HG03460 (cell line): ENCODE data around the gene WNT3A.

Experiments used
- ATAC-seq: cut with Tn5 transposase; IDR thresholded peaks from one replicate; pipeline ENCODE4 v1.9.1; 2021; ENCODE audit not compliant: unreplicated experiment

Gene WNT3A

DNA sequence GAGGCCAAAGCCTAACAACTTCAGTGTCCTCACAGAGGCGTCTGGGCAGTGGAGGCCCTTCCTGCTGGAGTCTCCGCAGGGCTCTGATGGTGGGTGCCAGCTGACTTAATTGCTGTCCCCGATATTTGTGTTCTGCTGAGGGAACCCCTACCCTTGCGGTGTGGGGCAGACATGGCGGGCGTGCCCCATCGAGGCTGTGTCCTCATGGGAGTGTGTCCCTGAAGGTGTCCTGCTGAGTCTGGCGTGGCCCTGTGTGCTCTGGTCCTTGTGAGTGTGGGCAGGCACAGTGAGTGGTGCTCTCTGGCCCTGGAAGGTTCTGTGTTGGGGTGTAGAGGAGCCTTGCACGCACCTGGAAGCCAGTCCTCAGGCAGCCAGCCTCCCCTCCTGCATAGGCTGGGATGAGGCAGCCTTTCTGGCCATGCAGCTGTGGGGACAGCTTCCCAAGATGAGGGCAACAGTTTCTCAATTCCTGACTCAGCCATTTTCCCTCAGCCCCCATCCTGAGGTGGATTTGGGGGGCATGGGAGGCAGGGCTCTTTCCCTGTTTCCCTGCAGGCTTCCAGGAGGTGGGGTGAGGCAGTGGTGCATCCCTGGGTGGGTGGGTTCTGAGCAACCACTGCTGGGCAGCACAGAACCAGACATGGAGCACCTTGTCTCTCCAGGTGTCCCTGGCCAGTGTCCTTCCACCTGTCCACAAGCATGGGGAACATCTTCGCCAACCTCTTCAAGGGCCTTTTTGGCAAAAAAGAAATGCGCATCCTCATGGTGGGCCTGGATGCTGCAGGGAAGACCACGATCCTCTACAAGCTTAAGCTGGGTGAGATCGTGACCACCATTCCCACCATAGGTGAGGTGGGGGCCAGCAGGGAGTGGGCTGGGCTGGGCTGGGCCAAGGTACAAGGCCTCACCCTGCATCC, 89.9 kb downstream of the WNT3A start:
- ATAC-seq = no peak

DNA sequence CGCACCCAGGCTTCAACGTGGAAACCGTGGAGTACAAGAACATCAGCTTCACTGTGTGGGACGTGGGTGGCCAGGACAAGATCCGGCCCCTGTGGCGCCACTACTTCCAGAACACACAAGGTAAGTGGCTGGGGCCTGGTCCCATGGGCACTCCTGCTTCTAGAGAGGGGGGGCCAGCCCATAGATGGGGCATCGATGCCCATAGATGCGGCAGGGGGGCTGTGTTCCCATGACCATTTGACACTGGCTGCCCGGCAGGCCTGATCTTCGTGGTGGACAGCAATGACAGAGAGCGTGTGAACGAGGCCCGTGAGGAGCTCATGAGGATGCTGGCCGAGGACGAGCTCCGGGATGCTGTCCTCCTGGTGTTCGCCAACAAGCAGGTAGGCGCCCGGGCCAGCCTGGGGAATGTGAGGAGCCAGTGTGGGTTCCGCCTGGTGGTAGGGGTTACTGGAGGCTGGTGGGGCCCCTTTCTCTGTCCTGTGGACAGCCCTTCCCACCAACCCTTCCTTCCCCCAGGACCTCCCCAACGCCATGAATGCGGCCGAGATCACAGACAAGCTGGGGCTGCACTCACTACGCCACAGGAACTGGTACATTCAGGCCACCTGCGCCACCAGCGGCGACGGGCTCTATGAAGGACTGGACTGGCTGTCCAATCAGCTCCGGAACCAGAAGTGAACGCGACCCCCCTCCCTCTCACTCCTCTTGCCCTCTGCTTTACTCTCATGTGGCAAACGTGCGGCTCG, 90.7 kb downstream of the WNT3A start:
- ATAC-seq = no peak

DNA sequence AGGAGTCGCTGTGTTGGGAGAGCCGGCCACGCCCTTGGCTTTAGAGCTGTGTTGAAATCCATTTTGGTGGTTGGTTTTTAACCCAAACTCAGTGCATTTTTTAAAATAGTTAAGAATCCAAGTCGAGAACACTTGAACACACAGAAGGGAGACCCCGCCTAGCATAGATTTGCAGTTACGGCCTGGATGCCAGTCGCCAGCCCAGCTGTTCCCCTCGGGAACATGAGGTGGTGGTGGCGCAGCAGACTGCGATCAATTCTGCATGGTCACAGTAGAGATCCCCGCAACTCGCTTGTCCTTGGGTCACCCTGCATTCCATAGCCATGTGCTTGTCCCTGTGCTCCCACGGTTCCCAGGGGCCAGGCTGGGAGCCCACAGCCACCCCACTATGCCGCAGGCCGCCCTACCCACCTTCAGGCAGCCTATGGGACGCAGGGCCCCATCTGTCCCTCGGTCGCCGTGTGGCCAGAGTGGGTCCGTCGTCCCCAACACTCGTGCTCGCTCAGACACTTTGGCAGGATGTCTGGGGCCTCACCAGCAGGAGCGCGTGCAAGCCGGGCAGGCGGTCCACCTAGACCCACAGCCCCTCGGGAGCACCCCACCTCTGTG, 91.6 kb downstream of the WNT3A start:
- ATAC-seq = no peak

DNA sequence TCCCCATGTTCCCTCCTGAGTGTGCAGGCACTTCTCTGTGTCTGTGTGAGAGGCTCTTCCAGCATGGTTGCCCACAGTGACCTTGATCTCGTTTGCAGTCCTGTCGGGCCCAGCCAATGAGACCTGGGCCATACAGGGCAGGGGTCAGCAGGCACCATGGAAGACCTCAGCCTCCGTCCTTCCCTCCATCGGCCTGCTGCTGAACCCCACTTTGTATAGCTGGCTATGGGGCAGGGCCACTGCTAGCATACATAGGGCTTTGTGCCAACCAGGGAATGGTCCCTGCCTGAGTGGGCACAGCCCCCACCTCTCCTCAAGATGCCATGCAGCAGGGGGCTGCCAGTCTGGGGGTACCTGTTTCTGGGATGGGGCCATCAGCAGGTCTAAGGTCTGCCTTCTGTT, 92.5 kb downstream of the WNT3A start:
- ATAC-seq = no peak

DNA sequence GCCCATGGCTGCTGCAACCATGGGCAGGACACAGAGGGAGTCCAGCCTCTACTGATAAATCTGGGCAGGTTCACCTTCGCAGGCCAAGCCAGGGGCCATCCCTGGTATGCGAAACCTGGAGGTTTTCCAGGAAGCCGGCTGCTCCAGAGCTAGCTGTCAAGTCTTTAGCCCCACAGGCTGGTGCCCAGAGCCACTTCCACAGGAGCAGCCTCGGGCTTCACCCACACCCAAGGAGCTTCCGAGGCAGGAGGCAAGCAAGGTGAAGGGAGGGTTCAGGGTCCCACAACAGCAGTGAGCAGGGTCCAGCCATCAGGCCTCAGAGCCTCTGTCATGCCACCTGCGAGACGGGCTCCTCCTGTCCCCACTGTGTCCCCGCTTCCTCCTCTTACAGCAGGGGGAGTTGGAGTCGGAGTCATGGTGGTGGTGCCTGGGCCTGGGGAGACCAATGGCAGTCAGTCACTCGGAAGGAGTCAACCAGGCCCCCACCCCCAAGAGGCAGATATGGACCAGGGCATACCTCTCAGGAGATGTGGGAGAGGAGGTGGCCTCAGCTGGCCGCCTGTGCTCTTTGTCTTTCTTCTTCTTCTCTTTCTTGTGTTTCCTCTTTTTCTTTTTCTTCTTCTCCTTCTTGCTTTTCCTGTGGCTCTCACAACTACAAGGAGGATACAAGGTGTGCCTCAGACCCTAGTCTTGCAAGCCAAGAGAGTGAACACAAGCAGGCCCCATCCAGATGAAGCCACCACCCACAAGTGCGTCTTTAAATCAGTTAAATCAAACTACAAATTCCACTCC, 94.2 kb downstream of the WNT3A start:
- no peak for ATAC-seq

DNA sequence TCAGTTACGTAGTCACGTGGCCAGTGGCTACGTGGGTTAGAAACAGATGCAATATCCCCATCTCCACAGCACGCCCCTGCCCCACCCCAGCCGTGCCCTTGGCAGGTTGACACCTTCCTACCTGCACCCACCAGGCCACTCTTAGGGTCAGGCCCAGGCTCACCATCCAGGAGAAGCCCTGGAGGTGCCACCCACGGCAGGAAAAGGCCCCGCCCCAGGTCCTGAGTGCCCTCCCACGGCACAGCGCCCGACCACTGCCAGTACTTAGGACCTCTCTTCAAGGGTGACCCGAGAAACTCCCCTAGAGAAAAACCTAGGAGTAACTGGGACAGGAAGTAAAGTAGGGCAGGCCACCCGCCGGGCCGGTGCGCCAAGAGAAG, 94.8 kb downstream of the WNT3A start:
- no peak for ATAC-seq

DNA sequence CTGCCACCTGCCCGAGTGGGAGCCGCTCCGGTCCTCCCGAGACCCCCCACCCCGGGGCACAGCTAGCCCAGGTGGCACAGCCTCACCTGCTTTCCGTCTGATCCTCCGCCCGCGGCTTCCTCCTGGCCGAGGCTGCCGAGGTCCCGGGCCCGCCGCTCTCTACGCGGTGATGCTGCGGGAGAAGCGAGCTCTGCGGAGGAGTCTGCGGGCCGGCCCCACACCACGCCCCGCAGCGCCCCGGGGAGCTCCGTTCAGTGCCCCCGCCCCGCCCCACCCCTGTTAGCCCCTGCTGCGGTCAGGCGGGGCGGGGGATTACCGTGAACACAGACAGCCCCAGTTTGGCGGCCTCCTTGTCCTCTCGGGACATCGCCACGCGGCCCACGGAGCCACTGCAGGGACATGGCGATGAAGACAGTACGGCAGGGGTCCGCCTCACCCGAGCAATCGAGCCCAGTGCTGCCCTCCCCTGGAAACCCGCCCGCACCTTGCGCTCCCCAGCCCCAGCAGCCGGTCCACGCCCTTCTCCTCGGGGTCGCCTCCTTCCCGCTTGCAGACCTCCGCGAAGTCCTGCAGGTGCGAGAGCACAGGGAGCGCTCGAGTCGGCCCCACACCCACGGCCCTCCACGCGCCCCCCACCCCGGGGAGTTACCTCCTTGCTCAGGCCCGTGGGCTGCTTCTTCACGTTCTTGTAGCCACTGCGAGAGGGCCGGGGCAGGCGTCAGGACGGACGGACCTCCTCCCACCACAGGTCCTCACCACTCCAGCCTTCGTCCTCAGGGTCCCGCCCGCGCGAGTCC, 95.4 kb downstream of the WNT3A start:
- peak; percentile 26 for ATAC-seq

DNA sequence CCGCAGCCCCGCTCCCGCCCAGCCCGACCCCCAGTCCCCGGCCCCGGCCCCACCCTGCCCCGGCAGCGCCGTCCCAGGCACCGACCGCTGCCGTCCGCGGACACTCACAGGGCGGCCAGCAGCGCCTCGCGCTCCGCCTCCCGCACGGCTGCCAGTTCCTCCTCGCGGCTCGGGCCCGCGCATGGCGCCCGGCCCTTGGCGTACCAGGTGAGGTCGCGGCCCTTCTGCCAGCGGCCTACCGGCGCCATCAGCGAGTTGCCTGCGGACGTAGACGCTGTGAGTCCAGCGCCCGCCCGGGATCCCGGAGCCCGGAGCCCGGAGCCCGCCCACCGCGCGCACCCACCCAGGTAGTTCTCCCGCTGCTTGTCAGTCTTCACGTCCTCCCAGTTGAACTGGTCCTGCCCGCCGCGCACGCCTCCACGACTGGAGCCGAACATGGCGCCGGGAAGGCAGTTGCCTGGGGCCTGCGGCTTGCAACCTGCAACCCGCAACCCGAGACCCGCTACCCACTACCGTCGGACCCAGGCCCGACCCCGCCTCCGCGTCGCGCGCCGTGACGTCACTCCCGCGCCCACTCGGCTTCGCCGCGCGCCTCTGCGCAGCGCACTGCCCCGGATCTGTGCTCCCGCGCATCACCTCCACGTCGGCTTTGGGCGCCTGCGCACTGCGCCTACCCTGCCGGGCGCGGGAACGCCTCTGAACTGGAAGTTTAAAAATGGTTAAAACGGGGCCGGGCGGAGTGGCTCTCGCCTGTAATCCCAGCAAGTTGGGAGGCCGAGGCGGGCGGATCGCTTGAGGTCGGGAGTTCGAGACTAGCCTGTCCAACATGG, 96.2 kb downstream of the WNT3A start, which contains the start of gene C1orf35:
TSS of gene C1orf35 (minus strand) at position 535 of the 830 bp plus-strand sequence. CDS start at position 437, 98 bp downstream.
- peak; percentile 55 for ATAC-seq

DNA sequence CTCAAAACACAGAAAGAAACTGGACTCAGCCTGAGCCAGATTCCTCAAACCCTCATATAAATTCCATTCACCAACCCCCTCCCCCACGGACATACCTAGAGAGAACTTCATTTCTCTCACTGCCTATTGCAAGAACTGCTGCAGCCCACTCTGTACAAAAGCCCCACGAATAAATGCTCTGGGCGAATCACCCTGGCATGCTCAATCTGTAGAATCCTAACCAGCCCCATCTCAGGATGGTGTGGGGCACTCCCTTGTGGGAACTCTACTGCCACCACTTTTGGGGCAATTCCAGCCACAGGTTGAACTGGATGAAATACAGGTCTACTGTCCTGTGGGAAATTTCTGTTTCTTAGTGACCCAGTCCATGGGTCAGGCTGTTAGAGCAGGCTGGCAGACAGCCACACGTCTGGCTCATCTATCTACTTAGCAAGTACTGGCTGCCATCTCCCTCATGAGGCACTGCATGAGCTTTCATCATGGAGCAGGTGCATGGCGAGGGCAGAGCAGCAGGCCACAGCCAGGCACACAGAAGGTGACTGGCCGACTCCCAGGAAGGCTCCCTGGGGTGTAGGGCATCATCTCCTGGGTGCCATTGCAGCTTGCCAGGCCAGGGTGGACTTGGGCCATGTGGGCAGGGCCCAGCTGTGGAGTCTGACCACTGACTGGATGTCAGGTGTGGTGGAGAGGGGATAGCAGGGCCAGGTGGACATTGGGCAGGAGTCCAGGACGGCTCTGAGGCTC, 97.9 kb downstream of the WNT3A start:
- no peak for ATAC-seq

DNA sequence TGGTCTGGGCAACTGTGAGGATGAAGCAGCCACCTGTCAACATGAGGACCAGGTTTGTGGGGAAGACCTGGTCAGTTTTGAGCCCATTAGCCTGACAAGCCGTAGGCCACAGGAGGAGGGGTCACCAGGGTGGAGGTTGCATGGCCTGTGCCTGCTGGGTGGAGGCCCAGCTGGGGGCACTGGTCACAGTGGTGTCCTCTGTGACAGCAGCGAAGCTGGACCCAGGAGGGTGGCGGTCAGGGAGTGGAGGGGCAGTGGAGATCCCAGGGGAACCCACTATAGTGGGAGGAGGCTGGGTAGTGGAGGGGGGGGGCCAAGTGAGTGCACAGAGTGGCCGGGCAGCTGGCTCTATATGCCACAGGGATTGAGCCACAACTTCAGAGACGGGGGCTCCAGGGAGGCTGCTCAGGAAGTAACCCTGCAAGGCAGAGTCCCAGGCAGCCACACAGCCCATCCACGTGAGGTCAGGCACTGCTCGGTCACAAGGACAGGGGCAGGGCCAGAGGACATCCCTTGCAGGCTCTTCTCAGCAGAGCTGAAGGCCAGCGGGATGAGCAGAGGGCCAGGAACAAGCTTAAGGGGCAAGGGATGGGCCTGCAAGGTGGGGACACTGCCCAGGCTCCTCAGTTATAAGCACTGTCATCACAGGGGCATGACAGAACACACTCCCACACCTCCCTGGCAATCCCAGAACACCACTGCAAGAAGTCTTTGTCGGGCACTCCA, 98.6 kb downstream of the WNT3A start:
- no peak for ATAC-seq

DNA sequence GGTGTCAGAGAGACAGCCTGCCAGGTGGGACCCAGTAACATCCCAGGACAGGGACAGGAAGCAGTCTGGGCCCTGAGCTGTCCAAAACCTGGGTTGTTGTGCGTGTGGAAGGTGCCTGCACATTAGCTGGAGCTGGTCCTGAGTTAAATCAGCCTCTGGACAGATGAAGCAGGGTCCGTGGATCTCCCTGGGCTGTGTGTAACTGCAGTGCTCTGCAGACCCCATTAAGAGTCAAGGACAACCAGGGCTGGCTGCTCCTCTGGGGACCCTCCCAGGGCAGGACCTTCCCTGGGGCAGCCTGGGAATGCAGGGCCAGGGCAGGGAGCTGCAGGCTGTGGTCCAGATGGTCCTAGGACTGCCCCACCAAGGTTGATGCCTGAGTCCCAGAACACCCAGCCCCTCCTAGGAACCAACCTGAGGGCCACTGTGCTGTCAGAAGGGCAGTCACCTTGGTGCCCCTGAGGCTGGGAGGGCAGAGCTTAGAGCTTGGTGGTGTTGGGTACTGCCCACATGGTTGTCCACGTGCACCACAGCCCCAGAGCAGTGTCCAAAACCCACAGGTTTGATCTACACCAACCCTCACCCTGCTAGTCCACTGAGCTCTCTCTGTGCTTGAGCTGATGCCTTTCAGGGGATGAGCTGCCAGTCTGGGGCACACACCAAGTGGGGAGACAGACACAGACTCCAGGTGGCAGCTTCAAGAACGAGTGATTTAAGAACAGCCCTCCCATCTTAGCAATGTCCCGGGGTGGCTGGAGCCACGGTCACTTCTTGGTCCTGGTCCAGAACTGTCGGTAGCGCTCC, 99.4 kb downstream of the WNT3A start:
- no peak for ATAC-seq

DNA sequence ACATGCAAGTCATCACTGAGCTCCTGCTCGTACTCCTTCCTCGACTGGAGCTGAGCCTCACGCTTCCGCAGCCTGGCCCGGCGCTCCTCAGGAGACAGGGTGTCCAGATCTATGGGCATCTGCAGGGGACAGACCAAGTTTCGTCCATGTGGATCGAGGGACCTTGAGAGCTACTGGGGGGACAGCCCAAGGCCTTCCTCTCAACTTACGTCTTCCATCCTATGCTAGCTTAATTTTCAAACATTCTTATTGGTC, 99.9 kb downstream of the WNT3A start:
- no peak for ATAC-seq

DNA sequence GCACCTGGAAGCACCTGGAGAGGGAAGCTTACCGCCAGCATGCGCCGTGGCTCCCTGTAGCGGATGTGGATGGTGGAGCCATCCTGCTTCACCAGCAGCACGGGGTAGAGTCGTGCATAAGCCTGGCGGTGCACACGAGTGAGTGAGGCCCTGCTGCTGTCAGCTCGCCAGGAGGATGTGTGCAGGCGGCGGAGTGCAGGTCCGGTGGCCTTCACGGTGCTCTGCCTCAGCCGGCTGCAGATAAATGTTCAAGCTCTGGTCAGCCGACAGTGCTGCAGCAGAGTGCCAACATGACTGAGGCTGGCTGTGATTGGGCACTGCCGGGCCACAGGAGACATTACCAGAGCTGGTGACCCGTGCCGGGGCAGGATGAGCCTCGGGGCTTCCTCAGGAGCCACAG, 100.8 kb downstream of the WNT3A start:
- no peak for ATAC-seq

DNA sequence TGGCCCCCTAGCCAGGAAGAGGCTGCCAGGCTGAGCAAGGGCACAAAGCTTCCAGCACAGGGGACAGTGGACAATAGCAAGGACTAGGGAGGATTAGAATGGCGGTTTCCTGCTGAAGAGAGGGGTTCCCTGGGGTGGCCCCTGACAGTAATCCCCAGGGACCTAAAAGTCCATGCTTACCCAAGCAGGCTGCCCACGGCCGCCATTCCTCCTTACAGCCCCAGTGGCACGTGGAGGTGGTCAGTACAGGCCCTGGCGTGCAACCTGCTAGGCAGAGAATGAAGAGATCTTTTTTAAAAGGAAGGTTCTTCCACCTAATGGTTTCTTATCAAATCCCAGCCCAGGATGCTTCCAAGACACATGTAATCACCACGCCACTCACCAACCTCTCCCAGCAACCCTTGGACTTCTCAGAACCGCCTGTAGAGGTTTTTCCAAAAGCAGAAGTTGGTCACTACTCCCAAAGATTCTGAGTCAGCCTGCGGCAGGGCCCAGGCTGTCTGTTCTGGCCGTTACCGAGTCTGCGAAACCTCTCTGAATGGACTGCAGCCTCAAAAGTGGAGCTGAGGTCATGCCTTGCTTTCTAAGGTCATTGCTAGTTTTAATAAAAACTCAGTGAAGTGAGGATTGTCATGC, 101.4 kb downstream of the WNT3A start:
- no peak for ATAC-seq

DNA sequence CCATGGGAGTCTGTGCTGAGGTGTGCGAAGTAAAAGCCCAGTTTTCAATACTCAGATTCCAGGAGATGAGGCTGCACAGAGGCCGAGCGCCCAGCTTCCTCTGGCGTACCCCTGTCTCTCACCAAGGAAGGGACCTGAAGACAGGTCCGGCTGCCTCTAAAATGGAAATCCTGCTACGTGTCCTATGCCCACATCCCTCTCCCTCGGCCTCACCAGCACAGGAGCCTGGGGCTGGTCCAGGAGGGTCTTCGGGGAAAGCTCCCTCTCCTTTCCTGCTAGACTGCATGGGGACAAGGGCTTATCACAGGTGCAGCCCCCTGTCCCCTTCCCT, 101.9 kb downstream of the WNT3A start:
- ATAC-seq = no peak

DNA sequence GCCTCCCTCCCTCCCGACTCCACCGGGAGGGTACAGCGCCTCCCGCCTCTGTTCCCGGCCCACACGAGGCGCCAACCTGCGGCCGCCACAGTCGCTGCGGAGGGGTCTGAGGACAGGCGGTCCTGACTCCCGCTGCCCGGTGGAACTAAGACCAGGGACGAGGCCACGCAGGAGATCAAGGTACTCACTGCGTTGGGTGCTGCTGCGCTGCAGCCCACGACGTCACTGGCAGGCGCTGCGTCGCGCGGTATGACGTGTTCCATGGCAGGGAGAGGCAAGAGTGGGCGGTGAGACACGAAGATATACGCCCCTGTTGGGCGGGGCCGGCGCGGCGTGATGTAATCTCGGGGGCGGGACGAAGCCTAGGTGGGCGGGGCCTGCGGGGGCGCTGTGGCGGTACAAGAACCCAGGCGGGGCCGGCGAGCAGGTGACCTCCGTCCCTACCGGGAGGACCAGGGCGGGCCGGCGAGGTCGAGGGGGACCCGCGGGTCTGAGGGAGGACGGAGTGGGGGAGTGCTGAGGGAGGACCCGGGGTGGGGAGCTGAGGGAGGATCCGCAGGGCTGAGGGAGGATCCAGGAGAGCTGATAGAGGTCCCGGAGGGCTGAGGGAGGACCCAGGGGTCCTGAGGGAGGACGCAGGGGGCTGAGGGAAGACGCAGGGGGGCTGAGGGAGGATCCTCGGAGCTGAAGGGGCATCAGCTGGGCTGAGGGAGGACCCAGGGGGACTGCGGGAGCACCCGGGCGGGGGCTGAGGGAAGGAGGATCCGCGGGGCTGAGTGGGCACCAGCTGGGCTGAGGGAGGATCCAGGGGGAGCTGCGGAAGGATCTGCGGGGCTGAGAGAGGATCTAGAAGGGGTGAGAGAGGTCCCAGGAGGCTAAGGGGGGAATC, 102.5 kb downstream of the WNT3A start, which contains the start of gene MRPL55:
TSS of gene MRPL55 (minus strand) at position 227 of the 889 bp plus-strand sequence. CDS start 1,039 bp downstream, outside the sequence.
- ATAC-seq = peak; percentile 88
